H7 (cell line): ENCODE results near the gene SPEM2. TPM values are rescaled to one million over a fixed set of nuclear protein-coding genes. Genes with fewer than 3 reads are reported as not detected.

Source experiments
- DNase-seq: peaks from one replicate; pipeline ENCODE4 v3.0.0; 2012
- H3K27me3 ChIP-seq: 2 replicates; pipeline ENCODE4 v1.6.0; 2011; ENCODE audit warnings: mild to moderate bottlenecking, low read length; ENCODE audit not compliant: control insufficient read depth, insufficient read depth
- H3K36me3 ChIP-seq: replicated peaks from 2 replicates; pipeline ENCODE4 v1.5.1; 2011; ENCODE audit warnings: low read length; ENCODE audit not compliant: control insufficient read depth, insufficient read depth
- H3K4me3 ChIP-seq: 2 replicates; pipeline ENCODE4 v1.5.1; 2011; ENCODE audit warnings: low read depth, mild to moderate bottlenecking, control low read depth, low read length, moderate library complexity; ENCODE audit not compliant: insufficient read depth
- total RNA-seq: library from RNA; depleted of rRNA; stranded (reverse); fragments of >200 nt; shearing (Covaris generic); gene quantifications from 2 replicates; pipeline ENCODE4 v1.2.3, GENCODE V29; 2014

The SPEM2 gene
- total RNA-seq, 1 experiment from 2014 or later = not detected

DNA sequence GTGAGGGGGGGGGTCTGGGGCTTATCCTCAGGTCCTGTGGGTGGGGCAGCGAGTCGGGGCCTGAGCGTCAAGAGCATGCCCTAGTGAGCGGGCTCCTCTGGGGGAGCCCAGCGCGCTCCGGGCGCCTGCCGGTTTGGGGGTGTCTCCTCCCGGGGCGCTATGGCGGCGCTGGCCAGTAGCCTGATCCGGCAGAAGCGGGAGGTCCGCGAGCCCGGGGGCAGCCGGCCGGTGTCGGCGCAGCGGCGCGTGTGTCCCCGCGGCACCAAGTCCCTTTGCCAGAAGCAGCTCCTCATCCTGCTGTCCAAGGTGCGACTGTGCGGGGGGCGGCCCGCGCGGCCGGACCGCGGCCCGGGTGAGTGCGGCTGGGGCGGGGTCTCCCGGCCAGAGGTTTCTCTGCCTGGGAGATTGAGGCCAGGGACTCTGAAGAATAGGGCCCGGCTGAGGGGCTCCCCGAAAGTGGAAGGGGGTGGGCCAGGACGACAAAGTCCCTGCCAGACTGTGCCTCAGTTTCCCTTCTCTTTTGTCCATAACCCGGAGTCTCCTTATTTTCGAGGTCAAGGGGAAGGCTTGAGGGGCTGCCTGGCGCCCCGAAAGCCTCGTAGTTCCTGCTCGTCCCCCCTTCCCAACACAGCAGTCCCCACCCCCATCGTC lies 14.2 kb downstream of the SPEM2 start, which contains the start of gene FGF11:
Gene FGF11 (plus strand): TSS at position 51 of the 651 bp plus-strand sequence. CDS start 109 bp downstream, at position 160.
- peak; percentile 68 for DNase-seq
- H3K27me3 ChIP-seq = peaks cover 47% of the 10 kb centered on the region
- no peaks in the 10 kb centered on the region for H3K36me3 ChIP-seq
- H3K4me3 ChIP-seq = peak within 1 kb of the TSS; percentile 74

DNA sequence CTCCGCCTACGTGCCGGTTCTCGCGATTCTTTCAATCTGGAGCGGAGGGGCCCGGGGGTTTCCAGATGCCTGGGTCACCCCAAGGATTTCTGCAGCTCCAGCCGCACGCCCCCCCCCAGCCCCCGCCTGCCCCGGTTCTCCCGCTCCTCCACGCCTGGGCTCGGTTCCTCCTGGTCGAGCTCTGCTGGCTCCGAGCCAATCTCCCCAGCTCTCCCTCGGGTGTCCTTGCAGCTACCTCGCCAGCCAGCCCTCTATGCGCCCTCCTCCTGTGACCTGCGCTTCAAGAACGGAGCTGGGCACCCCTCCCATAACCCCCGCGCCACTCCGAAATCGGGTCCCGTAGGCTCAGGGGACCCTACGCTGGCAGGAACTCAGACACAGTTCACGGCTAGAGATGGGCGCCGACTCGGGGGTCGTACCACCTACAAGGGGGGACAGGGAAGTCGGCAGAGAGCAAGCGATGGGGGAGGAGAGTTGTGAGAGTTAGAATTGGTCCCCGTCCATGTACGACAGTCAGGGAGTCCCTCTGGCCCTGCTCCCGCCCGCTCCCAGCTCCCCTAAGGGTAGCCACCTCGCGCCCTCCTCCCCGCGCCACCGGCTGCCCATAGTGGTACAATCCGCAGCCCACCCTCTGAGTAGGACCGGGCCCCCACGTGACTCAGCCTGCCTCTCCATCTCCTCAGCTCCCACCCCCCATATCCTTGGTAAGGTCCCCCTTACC lies 14.9 kb downstream of the SPEM2 start:
- Histone ChIP-seq H3K36me3 (no peaks in the 10 kb centered on the region), H3K27me3 (peaks cover 48% of the 10 kb centered on the region), H3K4me3 (peak overlapping the region; percentile 74)
- DNase-seq = peak; percentile 91

DNA sequence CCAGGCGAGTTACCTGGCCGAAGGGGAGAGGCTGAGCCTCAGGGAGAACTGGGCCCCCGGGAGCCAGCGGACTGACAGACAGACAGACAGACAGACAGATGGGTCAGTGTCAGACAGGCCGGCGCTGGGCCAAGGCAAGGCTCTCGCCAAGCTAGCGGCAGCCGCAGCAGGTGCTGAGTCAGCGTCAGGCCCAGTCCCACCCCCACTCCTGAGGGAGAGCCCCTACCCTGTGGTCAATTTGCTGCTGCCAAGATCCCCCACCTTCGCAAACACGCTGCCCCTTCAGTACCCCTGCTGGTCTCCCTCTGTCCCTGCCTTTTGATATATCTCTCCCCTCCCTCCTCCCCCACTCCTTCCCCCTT lies 15.4 kb downstream of the SPEM2 start:
- H3K27me3 ChIP-seq = peaks cover 49% of the 10 kb centered on the region
- DNase-seq = peak; percentile 86

DNA sequence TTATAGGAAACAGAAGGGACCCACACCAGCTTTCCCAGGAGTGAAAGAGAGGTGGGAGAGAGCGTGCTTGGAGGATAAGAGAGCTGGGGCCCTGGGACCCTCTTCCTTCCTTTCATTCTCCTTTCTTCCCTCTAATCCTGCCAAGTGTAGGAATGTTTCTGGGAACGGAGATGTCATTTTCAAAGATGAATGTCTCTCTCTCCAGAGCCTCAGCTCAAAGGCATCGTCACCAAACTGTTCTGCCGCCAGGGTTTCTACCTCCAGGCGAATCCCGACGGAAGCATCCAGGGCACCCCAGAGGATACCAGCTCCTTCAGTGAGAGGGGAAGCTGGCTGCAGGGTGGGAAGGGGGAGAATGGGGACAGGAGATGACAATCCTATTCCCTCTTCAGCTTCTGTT lies 15.8 kb downstream of the SPEM2 start:
- Histone ChIP-seq H3K27me3 (peaks cover 49% of the 10 kb centered on the region), H3K36me3 (no peaks in the 10 kb centered on the region), H3K4me3 (peak overlapping the region; percentile 74)
- no peak for DNase-seq

More for the DNA sequence above, 15.4 kb downstream of the SPEM2 start:
- H3K36me3 ChIP-seq = no peaks in the 10 kb centered on the region
- H3K4me3 ChIP-seq = peak overlapping the region; percentile 74

DNA sequence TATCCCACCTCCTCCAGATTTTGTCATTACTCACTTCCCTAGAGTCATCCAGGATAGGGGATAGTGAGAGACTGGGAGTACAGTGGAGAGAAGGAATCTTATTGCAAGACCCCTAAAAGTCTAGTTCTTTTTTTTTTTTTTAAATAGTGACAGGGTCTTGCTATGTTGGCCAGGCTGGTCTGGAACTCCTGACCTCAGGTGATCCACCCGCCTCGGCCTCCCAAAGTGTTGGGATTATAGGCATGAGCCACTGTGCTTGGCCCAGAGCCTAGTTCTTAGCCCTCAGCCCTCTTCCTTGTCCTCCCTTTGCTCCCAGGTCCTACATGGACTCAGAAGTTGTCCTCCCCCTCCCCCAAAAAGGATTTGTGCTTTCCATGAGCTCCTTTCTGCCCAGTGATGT lies 16.7 kb downstream of the SPEM2 start:
- H3K27me3 ChIP-seq = peaks cover 50% of the 10 kb centered on the region
- H3K4me3 ChIP-seq = no peak overlapping the region
- H3K36me3 ChIP-seq = no peaks in the 10 kb centered on the region
- DNase-seq = no peak

DNA sequence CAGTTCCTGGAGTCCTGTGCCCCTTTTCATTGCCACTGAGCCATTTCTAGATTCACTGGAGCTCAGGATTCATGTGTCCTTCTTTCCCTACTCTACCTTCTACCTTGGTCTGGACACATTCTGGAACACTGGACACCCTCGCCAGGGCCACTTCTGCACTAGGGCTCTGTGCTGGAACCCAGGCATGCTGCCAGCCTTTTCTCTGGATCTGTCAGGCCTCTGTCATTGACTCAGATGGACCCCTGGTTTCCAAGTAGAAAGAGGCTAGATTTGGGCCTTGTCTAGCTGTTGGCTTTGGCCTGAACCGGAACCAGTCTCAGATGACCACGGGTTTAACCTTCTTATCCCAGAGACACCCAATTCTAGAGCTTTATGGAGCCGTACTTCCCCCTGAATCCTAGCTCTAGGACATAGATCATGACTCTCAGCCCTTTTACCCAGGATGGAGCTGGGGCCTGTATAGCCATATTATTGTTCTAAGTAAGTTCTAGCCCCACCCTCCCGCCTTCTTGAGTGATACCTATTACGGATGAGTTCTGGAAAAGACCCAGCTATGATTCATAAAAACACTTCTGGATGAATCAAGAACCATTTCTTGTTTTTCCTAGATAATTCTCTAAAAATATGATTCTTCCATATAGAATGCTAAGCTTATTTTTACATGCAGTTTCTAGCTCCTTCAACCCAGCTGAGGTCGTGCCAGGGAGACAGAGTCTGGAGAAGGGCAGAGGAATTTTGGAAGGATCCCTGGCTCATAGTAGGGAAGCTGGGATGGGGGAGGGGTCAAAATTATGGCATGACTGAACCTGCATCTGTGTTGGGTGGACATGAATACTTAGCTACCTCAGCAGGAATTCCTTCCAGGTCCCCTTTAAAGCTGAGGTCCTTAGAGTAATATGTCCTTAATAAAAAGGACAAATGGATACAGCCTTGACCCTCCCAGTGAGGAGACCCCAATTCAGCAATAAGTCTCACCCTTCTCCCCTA lies 18.4 kb downstream of the SPEM2 start:
- H3K4me3 ChIP-seq = no peak overlapping the region
- H3K36me3 ChIP-seq = no peaks in the 10 kb centered on the region
- peaks cover 42% of the 10 kb centered on the region for H3K27me3 ChIP-seq
- no peak for DNase-seq

DNA sequence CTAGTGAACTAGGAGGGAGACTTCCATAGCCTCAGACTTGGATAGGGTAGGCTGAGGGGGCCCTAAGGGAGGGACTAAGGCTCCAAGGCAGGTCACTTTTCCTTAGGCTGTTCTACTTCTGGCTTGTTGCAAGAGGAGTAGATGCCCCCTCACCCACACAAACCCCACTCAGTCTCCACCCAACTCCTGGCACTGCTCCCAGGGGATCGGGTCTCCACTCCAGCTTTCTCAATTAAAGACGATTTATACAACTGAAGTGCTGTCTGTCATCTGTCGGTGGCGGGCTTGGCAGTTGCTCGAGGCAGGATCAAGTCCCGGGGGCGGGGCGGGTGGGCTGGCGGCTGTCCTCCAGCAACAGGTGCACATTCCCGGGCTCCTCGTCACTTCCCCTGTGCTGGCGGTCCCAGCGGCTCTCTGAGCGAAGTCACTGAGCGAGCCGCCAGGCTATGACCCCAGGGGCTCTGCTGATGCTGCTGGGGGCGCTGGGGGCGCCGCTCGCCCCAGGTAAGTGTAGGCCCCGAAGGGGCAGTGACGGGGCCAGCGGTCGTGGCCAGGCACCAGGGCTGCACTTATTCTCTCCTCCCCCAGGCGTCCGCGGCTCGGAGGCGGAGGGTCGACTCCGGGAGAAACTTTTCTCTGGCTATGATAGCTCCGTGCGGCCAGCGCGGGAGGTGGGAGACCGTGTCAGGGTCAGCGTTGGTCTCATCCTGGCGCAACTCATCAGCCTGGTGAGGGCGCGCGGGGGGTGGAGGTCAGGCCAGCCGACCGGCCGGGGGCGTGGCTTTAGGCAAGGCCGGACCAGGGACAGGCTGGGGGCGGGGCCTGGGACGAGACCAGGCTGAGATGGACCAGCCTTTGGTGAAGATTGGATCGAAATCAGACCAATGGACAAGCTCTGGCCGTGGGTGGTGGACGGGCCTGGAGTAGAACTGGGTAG lies 19.5 kb downstream of the SPEM2 start, which contains the start of gene CHRNB1:
Gene CHRNB1 (plus strand): TSS at position 380 of the 937 bp plus-strand sequence. CDS start 67 bp downstream, at position 447.
- Histone ChIP-seq H3K4me3 (peak within 1 kb of the TSS; percentile 65), H3K36me3 (no peaks in the 10 kb centered on the region), H3K27me3 (peaks cover 31% of the 10 kb centered on the region)
- DNase-seq = peak; percentile 98

DNA sequence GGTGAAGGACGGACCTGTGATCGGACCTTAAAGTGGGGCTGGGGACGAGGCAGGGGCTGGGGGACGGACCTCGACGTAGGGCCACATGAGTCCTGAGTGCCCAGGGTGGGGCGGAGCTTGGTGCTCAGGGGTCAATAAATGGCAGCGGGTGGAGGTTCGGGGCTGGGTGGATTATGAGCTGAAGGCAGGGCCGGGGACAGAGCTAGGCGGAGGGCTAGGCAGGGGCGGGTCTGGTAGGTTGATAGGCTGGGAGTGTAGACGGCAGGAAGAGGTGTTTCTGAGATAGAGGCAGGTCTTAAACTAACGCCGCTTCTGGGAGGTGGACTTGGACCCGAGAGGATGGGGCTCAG lies 20.2 kb downstream of the SPEM2 start:
- Histone ChIP-seq H3K27me3 (peaks cover 31% of the 10 kb centered on the region), H3K4me3 (peak overlapping the region; percentile 65), H3K36me3 (no peaks in the 10 kb centered on the region)
- peak; percentile 95 for DNase-seq

DNA sequence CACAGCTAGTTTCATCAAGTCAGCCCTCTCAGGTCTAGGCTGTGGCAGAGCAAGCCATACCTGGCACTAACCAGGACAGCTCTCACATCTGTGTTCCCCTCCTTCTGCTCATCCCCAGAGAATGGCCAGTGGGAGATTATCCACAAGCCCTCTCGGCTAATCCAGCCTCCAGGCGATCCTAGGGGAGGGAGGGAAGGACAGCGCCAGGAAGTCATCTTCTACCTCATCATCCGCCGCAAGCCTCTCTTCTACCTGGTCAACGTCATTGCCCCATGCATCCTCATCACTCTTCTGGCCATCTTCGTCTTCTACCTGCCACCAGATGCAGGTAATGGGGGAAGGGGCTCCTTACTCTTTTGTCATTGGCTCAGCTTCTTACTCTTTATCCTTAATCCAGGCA lies 23.0 kb downstream of the SPEM2 start:
- no peaks in the 10 kb centered on the region for H3K36me3 ChIP-seq
- peaks cover 25% of the 10 kb centered on the region for H3K27me3 ChIP-seq
- no peak for DNase-seq
- no peak overlapping the region for H3K4me3 ChIP-seq

DNA sequence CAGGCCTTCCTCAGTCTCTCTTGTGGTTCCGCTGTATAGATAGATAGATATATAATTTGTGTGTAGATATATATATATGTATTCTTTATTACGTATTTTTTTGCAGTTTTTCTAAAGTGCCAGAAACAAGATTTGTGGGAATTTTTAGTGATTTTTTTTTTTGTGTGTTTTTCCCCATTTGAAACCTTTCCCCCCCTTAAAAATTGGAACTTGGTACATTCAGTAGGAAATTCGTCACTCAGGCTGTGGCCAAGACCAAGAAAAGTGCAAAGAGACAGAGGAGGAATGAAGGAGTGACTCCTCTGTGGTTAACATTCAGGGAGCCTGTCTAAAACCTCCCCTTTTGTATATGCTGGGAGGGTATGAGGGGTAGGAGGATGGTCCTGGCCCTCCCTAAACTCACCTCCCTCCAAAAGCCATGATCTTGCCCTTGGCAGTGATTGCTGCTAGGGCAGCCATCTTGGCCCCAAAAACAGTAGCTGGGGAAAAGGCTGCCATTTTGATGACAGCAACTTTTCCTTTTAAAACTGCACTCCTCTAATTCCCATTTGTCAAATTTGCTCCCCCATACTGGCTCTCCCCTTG lies 34.6 kb downstream of the SPEM2 start:
- DNase-seq = peak; percentile 37
- Histone ChIP-seq H3K4me3 (no peak overlapping the region), H3K36me3 (peaks cover 1% of the 10 kb centered on the region), H3K27me3 (no peaks in the 10 kb centered on the region; the same call in 1 of the 2 replicates)

DNA sequence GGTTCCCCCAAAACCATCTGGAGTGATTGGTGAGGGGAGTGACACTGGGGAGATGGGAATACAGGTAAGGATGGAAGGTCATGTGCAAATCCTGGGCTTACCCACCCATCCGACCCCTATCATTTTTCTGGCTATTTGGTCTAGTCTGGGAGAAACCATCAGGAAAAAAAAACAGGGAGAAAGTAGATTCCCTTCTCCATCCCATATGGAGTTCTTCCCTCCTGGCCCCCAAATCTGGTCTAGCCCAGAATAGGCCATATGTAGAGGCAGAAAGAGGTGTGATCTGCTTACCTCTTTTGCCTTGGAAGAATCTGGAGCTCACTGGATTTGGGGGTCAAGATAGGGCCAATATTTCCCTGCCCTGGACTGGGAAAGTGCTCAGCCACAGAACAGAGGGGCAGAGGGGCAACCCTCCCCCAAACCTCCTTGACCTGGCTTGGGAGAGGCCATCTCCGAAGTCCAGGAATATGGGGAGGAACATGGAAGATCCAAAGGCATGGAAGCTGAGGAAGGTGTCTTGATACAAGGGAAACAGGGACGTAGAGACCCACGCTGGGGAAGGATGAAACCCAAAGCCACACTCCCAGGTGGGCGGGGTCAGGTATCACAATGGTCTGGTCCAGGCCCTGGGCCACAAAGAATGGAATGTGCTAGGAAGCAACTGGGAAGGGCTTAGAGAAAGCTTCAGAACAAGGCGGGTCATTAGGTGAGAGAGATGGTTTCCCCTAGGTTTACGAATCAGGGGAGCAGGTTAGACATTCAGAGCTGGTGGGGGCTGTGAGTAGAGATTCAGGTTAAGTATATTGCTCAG lies 35.6 kb downstream of the SPEM2 start:
- DNase-seq = peak; percentile 75
- peaks cover 1% of the 10 kb centered on the region for H3K36me3 ChIP-seq
- no peak overlapping the region for H3K4me3 ChIP-seq
- H3K27me3 ChIP-seq = no peaks in the 10 kb centered on the region; the same call in 1 of the 2 replicates

DNA sequence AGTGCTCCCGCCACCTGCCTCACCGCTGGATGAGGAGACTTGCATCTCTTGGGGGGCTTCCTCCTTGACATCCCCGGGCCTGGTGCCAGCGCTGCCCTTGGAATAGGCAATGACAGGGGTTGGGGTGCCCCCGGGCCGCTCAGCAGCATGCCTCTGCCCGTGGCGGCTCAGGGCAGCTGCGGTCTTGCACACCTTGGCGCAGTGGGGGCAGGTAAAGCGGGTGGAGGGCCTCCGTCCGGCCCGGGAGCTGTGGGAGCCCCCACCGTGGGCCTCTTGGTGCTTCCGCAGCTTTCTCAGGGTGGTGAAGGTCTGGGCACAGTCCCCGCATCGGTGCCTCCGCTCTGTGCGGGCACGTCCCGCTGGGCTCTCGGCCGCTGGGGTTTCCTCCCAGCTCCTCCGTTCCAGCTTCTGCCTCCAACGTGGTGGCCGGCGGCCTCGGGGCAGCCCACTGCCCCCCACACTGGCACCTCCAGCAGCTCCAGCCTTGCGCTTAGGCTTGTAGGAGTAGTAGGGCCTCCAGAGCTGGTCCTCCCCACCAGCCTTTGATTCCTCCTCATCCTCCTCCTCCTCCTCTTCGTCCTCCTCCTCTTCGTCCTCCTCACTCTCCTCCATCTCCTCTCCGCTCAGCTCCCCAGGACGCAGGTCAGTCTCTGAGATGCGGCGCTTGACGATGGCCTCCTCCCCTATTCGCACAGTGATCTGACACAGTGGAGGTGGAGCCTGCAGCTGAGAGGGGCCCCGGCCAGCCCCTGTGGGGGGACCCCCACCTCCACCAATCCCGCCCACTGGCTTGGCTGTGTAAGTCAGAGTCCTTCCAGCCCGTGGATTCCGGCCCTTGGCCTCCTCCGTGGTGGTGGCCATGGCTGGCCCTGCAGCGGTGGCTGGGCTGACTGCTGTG lies 37.3 kb downstream of the SPEM2 start:
- no peak overlapping the region for H3K4me3 ChIP-seq
- H3K27me3 ChIP-seq = no peaks in the 10 kb centered on the region; the same call in 1 of the 2 replicates
- peak; percentile 44 for DNase-seq
- H3K36me3 ChIP-seq = peaks cover 1% of the 10 kb centered on the region
